ENCODE measurements around the gene A3GALT2.

Gene A3GALT2

DNA sequence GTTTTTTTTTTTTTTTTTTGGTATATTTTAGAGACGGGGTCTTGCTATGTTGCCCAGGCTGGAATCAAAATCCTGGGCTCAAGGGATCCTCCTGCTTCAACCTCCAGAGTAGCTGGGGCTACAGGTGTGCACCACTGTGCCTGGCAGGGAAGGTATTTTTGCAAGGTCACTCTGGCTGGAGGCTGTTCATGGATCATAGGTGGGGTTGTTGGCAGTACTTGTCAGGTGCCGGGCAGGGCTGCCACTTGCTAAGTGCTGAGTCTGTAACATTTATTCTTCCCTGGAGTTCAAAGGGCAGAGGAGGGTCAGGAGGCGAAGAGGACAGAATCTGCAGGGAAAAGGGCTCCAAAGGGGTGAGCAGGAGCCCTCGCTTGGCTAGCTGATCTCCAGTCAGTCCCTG, 24.1 kb downstream of the A3GALT2 start:
- Histone ChIP-seq H3K36me3 (ENCODE audit: control insufficient read depth, insufficient read depth, low read length) (no peaks in the 10 kb centered on the region), H3K27ac (no peak overlapping the region)

DNA sequence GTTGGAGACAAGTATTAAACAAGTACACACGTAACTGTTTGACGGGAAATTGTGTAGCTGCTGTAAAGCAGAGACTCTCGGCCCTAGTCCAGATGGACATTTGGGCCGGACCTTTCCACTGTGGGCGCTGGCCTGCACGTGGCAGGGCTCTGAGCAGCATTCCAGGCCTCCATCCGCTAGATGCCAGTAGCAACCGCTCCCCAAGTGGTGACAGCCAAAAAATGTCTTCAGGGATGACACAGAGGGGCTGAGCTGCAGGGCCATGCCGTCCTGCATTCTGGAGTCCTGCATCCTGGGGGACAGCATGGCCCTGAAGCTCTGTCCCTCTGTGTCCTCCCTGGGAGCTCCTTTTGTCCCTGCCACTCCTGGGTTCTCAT, 24.8 kb downstream of the A3GALT2 start:
- no peaks in the 10 kb centered on the region for H3K36me3 ChIP-seq (ENCODE audit: control insufficient read depth, insufficient read depth, low read length)
- H3K9me3 ChIP-seq (ENCODE audit: control insufficient read depth, low read length) = no peaks in the 10 kb centered on the region
- H3K9ac ChIP-seq = no peak overlapping the region
- H3K4me3 ChIP-seq (ENCODE audit: low read depth, low read length) = no peak overlapping the region
- TF ChIP-seq, protein P1, sequence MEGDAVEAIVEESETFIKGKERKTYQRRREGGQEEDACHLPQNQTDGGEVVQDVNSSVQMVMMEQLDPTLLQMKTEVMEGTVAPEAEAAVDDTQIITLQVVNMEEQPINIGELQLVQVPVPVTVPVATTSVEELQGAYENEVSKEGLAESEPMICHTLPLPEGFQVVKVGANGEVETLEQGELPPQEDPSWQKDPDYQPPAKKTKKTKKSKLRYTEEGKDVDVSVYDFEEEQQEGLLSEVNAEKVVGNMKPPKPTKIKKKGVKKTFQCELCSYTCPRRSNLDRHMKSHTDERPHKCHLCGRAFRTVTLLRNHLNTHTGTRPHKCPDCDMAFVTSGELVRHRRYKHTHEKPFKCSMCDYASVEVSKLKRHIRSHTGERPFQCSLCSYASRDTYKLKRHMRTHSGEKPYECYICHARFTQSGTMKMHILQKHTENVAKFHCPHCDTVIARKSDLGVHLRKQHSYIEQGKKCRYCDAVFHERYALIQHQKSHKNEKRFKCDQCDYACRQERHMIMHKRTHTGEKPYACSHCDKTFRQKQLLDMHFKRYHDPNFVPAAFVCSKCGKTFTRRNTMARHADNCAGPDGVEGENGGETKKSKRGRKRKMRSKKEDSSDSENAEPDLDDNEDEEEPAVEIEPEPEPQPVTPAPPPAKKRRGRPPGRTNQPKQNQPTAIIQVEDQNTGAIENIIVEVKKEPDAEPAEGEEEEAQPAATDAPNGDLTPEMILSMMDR (IDR thresholded peaks at IDR 0.05) = no peak
- no peaks in the 10 kb centered on the region for H3K27me3 ChIP-seq (ENCODE audit: control insufficient read depth, insufficient read depth, low read length)
- H3K4me2 ChIP-seq (ENCODE audit: low read length) = no peak overlapping the region
- no peaks in the 10 kb centered on the region for H3K79me2 ChIP-seq
- no peak overlapping the region for H3K27ac ChIP-seq
- H3K4me1 ChIP-seq = peaks cover 3% of the 10 kb centered on the region
- no peak overlapping the region for H2AFZ ChIP-seq

More for the DNA sequence above, 24.1 kb downstream of the A3GALT2 start:
- Histone ChIP-seq H3K9me3 (ENCODE audit: control insufficient read depth, low read length) (no peaks in the 10 kb centered on the region), H3K27me3 (ENCODE audit: control insufficient read depth, insufficient read depth, low read length) (no peaks in the 10 kb centered on the region), H3K4me1 (peaks cover 4% of the 10 kb centered on the region), H3K4me3 (ENCODE audit: low read depth, low read length) (no peak overlapping the region), H3K79me2 (no peaks in the 10 kb centered on the region), H3K9ac (no peak overlapping the region), H3K4me2 (ENCODE audit: low read length) (no peak overlapping the region), H2AFZ (no peak overlapping the region)
- TF ChIP-seq, protein P1 (IDR thresholded peaks at IDR 0.05) = no peak

DNA sequence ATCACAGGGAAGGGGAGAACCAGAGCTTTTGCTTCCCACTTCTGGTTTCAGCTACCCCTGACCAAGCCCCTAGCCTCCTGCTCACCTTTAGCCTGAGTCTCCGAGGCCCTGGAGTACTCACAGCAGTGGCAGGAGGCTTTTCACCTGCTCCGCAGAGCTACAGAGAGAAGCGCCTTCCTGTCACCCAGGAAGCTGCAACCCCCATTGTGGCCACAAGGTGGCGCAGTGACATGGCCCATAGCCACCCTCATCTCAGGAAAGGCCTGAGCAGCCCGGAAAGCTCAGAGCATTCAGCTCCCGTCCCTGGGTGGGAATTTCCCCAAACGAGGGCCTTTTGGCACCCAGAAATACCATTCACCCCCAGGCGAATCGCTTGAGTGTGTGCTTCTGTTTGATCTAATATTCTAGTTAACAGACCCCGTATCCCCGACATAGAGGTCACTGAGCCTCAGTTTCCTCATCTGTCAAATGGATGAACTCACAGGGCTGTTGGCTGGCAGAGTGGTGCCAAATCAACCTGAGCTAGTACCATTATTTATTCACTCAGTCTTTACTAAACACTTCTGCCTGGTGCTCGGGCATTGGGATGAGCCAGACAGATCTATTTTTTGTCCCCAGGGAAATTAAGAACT, 25.3 kb downstream of the A3GALT2 start:
- Histone ChIP-seq H3K27ac (no peak overlapping the region), H3K9ac (no peak overlapping the region), H3K4me3 (ENCODE audit: low read depth, low read length) (no peak overlapping the region), H3K4me1 (no peaks in the 10 kb centered on the region), H3K4me2 (ENCODE audit: low read length) (no peak overlapping the region), H2AFZ (no peak overlapping the region), H3K36me3 (ENCODE audit: control insufficient read depth, insufficient read depth, low read length) (no peaks in the 10 kb centered on the region), H3K79me2 (no peaks in the 10 kb centered on the region), H3K27me3 (ENCODE audit: control insufficient read depth, insufficient read depth, low read length) (no peaks in the 10 kb centered on the region), H3K9me3 (ENCODE audit: control insufficient read depth, low read length) (no peaks in the 10 kb centered on the region)
- TF ChIP-seq, protein P1 (IDR thresholded peaks at IDR 0.05) = peak; percentile 79

DNA sequence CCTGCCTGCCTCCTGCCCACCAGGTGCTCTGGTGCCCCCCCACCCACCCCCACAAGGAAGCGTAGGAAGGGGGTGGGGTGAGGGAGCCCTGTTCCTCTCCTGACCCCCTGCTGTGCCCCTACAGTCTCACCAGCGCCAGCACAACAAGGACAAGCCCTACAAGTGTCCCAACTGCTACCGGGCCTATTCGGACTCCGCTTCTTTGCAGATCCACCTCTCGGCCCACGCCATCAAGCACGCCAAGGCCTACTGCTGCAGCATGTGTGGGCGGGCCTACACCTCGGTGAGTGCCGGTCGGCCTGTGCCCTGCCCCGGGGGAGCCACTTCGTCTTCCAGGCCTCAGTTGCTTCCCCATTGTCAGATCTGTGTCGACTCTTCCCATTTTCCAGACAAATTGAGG, 25.9 kb downstream of the A3GALT2 start:
- Histone ChIP-seq H3K27me3 (ENCODE audit: control insufficient read depth, insufficient read depth, low read length) (no peaks in the 10 kb centered on the region), H3K9ac (no peak overlapping the region), H2AFZ (no peak overlapping the region), H3K4me2 (ENCODE audit: low read length) (no peak overlapping the region), H3K9me3 (ENCODE audit: control insufficient read depth, low read length) (no peaks in the 10 kb centered on the region), H3K36me3 (ENCODE audit: control insufficient read depth, insufficient read depth, low read length) (no peaks in the 10 kb centered on the region), H3K4me3 (ENCODE audit: low read depth, low read length) (no peak overlapping the region), H3K79me2 (no peaks in the 10 kb centered on the region), H3K27ac (no peak overlapping the region), H3K4me1 (no peaks in the 10 kb centered on the region)
- TF ChIP-seq, protein P1 (IDR thresholded peaks at IDR 0.05) = no peak

All from parathyroid adenoma (tissue), 2 donors.